ENCODE results near the gene IBA57. TPM values are rescaled to one million over a fixed set of nuclear protein-coding genes. Genes with fewer than 3 reads are reported as not detected.
A peak's percentile ranks its signal among the peaks of the same experiment; 100 is the strongest.

IBA57 gene
- total RNA-seq, 2 experiments from 2014 or later = 9.1 to 9.9 TPM

GRCh38 chr1:228212966-228213844 is 47.6 kb downstream of the IBA57 start:
- ChIA-PET CTCF (ENCODE audit: unreplicated experiment) (interaction anchor here (0.6 kb wide), 1 partner anchor 71 kb away, joined by 5 read pairs; no protein-coding TSS in a partner anchor), POLR2A (interaction anchor here (0.5 to 0.7 kb wide), 2 partner anchors 10 to 469 kb away, joined by 3 read pairs; no protein-coding TSS in a partner anchor)
- H3K79me2 ChIP-seq (ENCODE audit: insufficient read depth, low read depth, low read length) = no peaks in the 10 kb centered on the region
- no peaks in the 10 kb centered on the region for H4K20me1 ChIP-seq (ENCODE audit: insufficient read depth, low read length)
- no peaks in the 10 kb centered on the region for H3K9me3 ChIP-seq (ENCODE audit: low read length)
- H3K4me3 ChIP-seq (ENCODE audit: low read depth, low read length, poor library complexity, severe bottlenecking) = peak overlapping the region; percentile 65
- peak; percentile 91 for DNase-seq (ENCODE audit: low spot score)
- peak overlapping the region; percentile 63; the same call in 1 of the 2 replicates for H2AFZ ChIP-seq (ENCODE audit: low read length)
- no peak for TF ChIP-seq EZH2phosphoT487 (IDR thresholded peaks at IDR 0.05; ENCODE audit: borderline replicate concordance, low read depth, low read length)
- peak; percentile 66 for TF ChIP-seq CTCF (conservative IDR thresholded peaks at IDR 0.05; ENCODE audit: low read length)
- peak overlapping the region; percentile 72 for H3K4me2 ChIP-seq (ENCODE audit: low read length)
- TSS peak; percentile 95 for BruUV-seq (replicated peaks)
- intact Hi-C loops (cut with micrococcal nuclease; ENCODE audit: unreplicated experiment) = loop anchor here (2.0 to 5.0 kb wide), 3 partner anchors 46 to 304 kb away; a partner anchor contains a TSS
- H3K27ac ChIP-seq (ENCODE audit: low read depth, low read length, poor library complexity, severe bottlenecking) = peak overlapping the region; percentile 52
- H3K4me1 ChIP-seq (ENCODE audit: insufficient read depth, low read length, poor library complexity, severe bottlenecking) = peaks cover 4% of the 10 kb centered on the region
- H3K9me2 ChIP-seq (ENCODE audit: insufficient read depth, low read length) = no peaks in the 10 kb centered on the region
- peaks cover 6% of the 10 kb centered on the region; the same call in 1 of the 2 replicates for H3K36me3 ChIP-seq (ENCODE audit: insufficient read depth, low read length)

GRCh38 chr1:228213917-228214808 is 48.6 kb downstream of the IBA57 start:
- TF ChIP-seq CTCF (conservative IDR thresholded peaks at IDR 0.05; ENCODE audit: low read length) (no peak), EZH2phosphoT487 (IDR thresholded peaks at IDR 0.05; ENCODE audit: borderline replicate concordance, low read depth, low read length) (no peak)
- Histone ChIP-seq H3K27ac (ENCODE audit: low read depth, low read length, poor library complexity, severe bottlenecking) (no peak overlapping the region), H3K4me2 (ENCODE audit: low read length) (peak overlapping the region; percentile 56), H3K36me3 (ENCODE audit: insufficient read depth, low read length) (peaks cover 12% of the 10 kb centered on the region; the same call in 1 of the 2 replicates), H2AFZ (ENCODE audit: low read length) (no peak overlapping the region), H3K4me3 (ENCODE audit: low read depth, low read length, poor library complexity, severe bottlenecking) (peak overlapping the region; percentile 59), H3K9me2 (ENCODE audit: insufficient read depth, low read length) (no peaks in the 10 kb centered on the region), H3K79me2 (ENCODE audit: insufficient read depth, low read depth, low read length) (no peaks in the 10 kb centered on the region), H4K20me1 (ENCODE audit: insufficient read depth, low read length) (no peaks in the 10 kb centered on the region), H3K4me1 (ENCODE audit: insufficient read depth, low read length, poor library complexity, severe bottlenecking) (peaks cover 4% of the 10 kb centered on the region), H3K9me3 (ENCODE audit: low read length) (no peaks in the 10 kb centered on the region)
- ChIA-PET CTCF (ENCODE audit: unreplicated experiment) (no interaction called here), POLR2A (interaction anchor here (0.6 to 0.7 kb wide), 2 partner anchors 9 to 1418 kb away, joined by 3 to 4 read pairs; no protein-coding TSS in a partner anchor)
- no TSS peak for BruUV-seq (replicated peaks)
- intact Hi-C loops (cut with micrococcal nuclease; ENCODE audit: unreplicated experiment) = loop anchor here (2.0 to 5.0 kb wide), 3 partner anchors 47 to 303 kb away; a partner anchor contains a TSS
- no peak for DNase-seq (ENCODE audit: low spot score)
